Gastrocnemius medialis (tissue), 4 donors: ENCODE results near the gene RGS17. TPM values are rescaled to one million over a fixed set of nuclear protein-coding genes. Genes with fewer than 3 reads are reported as not detected.

Source experiments
- ATAC-seq, 2 donors: fragments of 150-250 bp; one replicate each; pipeline ENCODE4 v1.9.1; 2016
- DNase-seq, 2 donors: peaks; one replicate each; pipeline ENCODE4 v3.0.0-alpha.2; 2019
- H3K27ac ChIP-seq, 4 donors: fragments of 200-600 bp; sonication (generic); 1 replicate in 1 of 4; 2 replicates in 3 of 4; pipeline ENCODE4 v1.5.1; 2016 to 2018; ENCODE audit warnings: mild to moderate bottlenecking in 2 of 4, moderate library complexity in 1 of 4
- H3K27me3 ChIP-seq, 3 donors: fragments of 200-600 bp; sonication (generic) in 2 of 3; 1 replicate in 1 of 3; 2 replicates in 2 of 3; pipeline versions ENCODE4 v1.5.1 to v1.6.0; 2016 to 2019; ENCODE audit warnings: mild to moderate bottlenecking in 1 of 3, moderate library complexity in 1 of 3
- H3K36me3 ChIP-seq, 2 donors: fragments of 200-600 bp; sonication (generic) in 1 of 2; one replicate each; pipeline ENCODE4 v1.5.1; 2017 to 2018
- H3K4me1 ChIP-seq, 2 donors: fragments of 200-600 bp; sonication (generic) in 1 of 2; one replicate each; pipeline ENCODE4 v1.5.1; 2016 to 2017; ENCODE audit warnings: mild to moderate bottlenecking in 2 of 2
- H3K4me3 ChIP-seq, 4 donors: fragments of 200-600 bp; sonication (generic) in 3 of 4; 1 replicate in 1 of 4; 2 replicates in 3 of 4; pipeline ENCODE4 v1.5.1; 2016 to 2019; ENCODE audit warnings: mild to moderate bottlenecking in 2 of 4
- H3K9me3 ChIP-seq, 3 donors: fragments of 200-600 bp; sonication (generic) in 2 of 3; 1 replicate in 1 of 3; 2 replicates in 2 of 3; pipeline ENCODE4 v1.5.1; 2016 to 2019
- CTCF ChIP-seq, 5 experiments: fragments of 450-650 bp in 3 of 5; fragments of 200-600 bp in 2 of 5; sonication (generic) in 2 of 5; IDR thresholded peaks in 4 of 5; conservative IDR thresholded peaks in 1 of 5; 1 replicate in 4 of 5; 2 replicates in 1 of 5; pipeline ENCODE4 v1.5.1; 2016 to 2019; ENCODE audit warnings: antibody characterized with exemption in 5 of 5, mild to moderate bottlenecking in 3 of 5, moderate library complexity in 3 of 5
- POLR2A ChIP-seq, 2 donors: fragments of 450-650 bp; IDR thresholded peaks; one replicate each; pipeline ENCODE4 v1.6.1; 2017; ENCODE audit warnings: antibody characterized with exemption in 2 of 2, mild to moderate bottlenecking in 2 of 2, moderate library complexity in 2 of 2
- in situ Hi-C, 4 donors: fragments of 200-750 bp; cut with MboI; loops; one replicate each; pipeline versions ENCODE4 v1.15.0 to v1.8.0; 2017; ENCODE audit warnings: low sequenced_read_pairs in 4 of 4
- intact Hi-C: fragments of 100-400 bp; cut with DNase I; formaldehyde crosslinking; loops from one replicate; pipeline ENCODE4 v1.15.1; 2023; ENCODE audit warnings: low total_unique reads
- total RNA-seq, 4 donors: library from RNA; depleted of rRNA; stranded (reverse); fragments of >200 nt; gene quantifications; one replicate each; pipeline versions ENCODE4 v1.1.0 to v1.2.3, GENCODE V29; 2016

Gene RGS17
- total RNA-seq, 4 donors from 2014 or later, result 0.11 TPM; not detected in 3

GRCh38 chr6:152957796-152958195 lies 173.3 kb downstream of the RGS17 start:
- Histone ChIP-seq H3K4me3 (no peak overlapping the region), H3K9me3 (no peaks in the 10 kb centered on the region), H3K27me3 (no peaks in the 10 kb centered on the region), H3K36me3 (no peaks in the 10 kb centered on the region), H3K27ac (no peak overlapping the region), H3K4me1 (no peaks in the 10 kb centered on the region)
- TF ChIP-seq POLR2A (IDR thresholded peaks at IDR 0.05) (no peak), CTCF (IDR thresholded peaks at IDR 0.05 in 4 of 5, conservative IDR thresholded peaks at IDR 0.05 in 1 of 5) (no peak)
- intact Hi-C loops, result no loop called here
- no peak for ATAC-seq
- no peak for DNase-seq
- in situ Hi-C loops, result loop anchor here in 2 of 4 donors (5.0 to 10.0 kb wide), 3 partner anchors 60 to 103 kb away; no protein-coding TSS in a partner anchor

Other genes with a start within 250 kb of the RGS17 start
- gene FBXO5, start 148.2 kb downstream of the RGS17 start, total RNA-seq, result 1 to 10 TPM in 2 of 4 donors, under 1 TPM in 2; 0.78 to 1.9 (median 1.0) TPM
- 10 to 100 TPM; 17.8 to 24.9 (median 22.5) TPM for gene MTRF1L, start 128.6 kb downstream of the RGS17 start, total RNA-seq